ENCODE data around the gene ABCD1. TPM values are rescaled to one million over a fixed set of nuclear protein-coding genes. Genes with fewer than 3 reads are reported as not detected.
A peak's percentile ranks its signal among the peaks of the same experiment; 100 is the strongest.

ABCD1 gene
- polyA plus RNA-seq, 3 donors: 5.6 to 22.5 (median 5.8) TPM

GRCh38 chrX:153719238-153719637 lies 5.4 kb upstream of the ABCD1 start:
- peaks cover 42 to 58% of the 10 kb centered on the region in 2 donors for H3K36me3 Mint-ChIP-seq
- no peak for TF ChIP-seq CTCF (IDR thresholded peaks at IDR 0.05)
- Histone ChIP-seq H3K4me2 (replicated peaks; ENCODE audit: extremely low read depth, low read length, poor library complexity, severe bottlenecking) (no peak overlapping the region), H3K4me1 (ENCODE audit: control insufficient read depth in 1 of 2, insufficient read depth in 2 of 2, low read length in 2 of 2) (peaks cover 17 to 21% of the 10 kb centered on the region in 2 donors), H3K27ac (ENCODE audit: low read depth in 1 of 2, low read length in 2 of 2) (no peak overlapping the region), H3K36me3 (replicated peaks in 1 of 2; ENCODE audit: control insufficient read depth in 1 of 2, insufficient read depth in 2 of 2, low read length in 2 of 2) (peaks cover 39 to 62% of the 10 kb centered on the region in 2 donors), H3K27me3 (ENCODE audit: control insufficient read depth in 2 of 2, insufficient read depth in 2 of 2, low read length in 2 of 2) (no peaks in the 10 kb centered on the region), H2AFZ (ENCODE audit: insufficient read depth, low read depth, low read length, poor library complexity, severe bottlenecking) (no peak overlapping the region), H3K4me3 (replicated peaks in 1 of 3; ENCODE audit: low read depth in 2 of 3, low read length in 3 of 3) (no peak overlapping the region), H4K20me1 (ENCODE audit: insufficient read depth, low read length) (peaks cover 74% of the 10 kb centered on the region), H3K9me3 (replicated peaks in 1 of 2; ENCODE audit: control insufficient read depth in 1 of 2, insufficient read depth in 1 of 2, low read length in 2 of 2) (peaks cover 0 to 7% of the 10 kb centered on the region in 2 donors), H3K79me2 (ENCODE audit: insufficient read depth, low read length) (peaks cover 51% of the 10 kb centered on the region), H3K9ac (ENCODE audit: insufficient read depth, low read length, poor library complexity, severe bottlenecking) (no peak overlapping the region)
- intact Hi-C loops (cut with micrococcal nuclease): no loop called here
- H3K4me1 Mint-ChIP-seq: peaks cover 18% of the 10 kb centered on the region
- WGBS (ENCODE audit: insufficient coverage): no CpG with 5 or more reads among the region's 2 CpGs
- peaks cover 0 to 18% (median 1%) of the 10 kb centered on the region in 3 donors for H3K27me3 Mint-ChIP-seq (ENCODE audit: low read depth in 3 of 3)
- H3K27ac Mint-ChIP-seq: no peak overlapping the region
- H3K4me3 Mint-ChIP-seq: no peak overlapping the region
- H3K9me3 Mint-ChIP-seq: peaks cover 0 to 5% (median 0%) of the 10 kb centered on the region in 7 donors
- DNase-seq: no peak

- Mint-ChIP-seq H3K4me3 (no peak overlapping the region), H3K27me3 (ENCODE audit: low read depth in 3 of 3) (peaks cover 0 to 18% (median 1%) of the 10 kb centered on the region in 3 donors), H3K27ac (peak overlapping the region in 1 of 7 donors; percentile 60), H3K4me1 (peaks cover 14% of the 10 kb centered on the region), H3K36me3 (peaks cover 39 to 58% of the 10 kb centered on the region in 2 donors), H3K9me3 (peaks cover 0 to 6% (median 0%) of the 10 kb centered on the region in 7 donors)
- no peak overlapping the region for H3K4me3 ChIP-seq (replicated peaks in 1 of 3; ENCODE audit: low read depth in 2 of 3, low read length in 3 of 3)
- peaks cover 72% of the 10 kb centered on the region for H4K20me1 ChIP-seq (ENCODE audit: insufficient read depth, low read length)
- no peak overlapping the region for H3K9ac ChIP-seq (ENCODE audit: insufficient read depth, low read length, poor library complexity, severe bottlenecking)
- peaks cover 13 to 17% of the 10 kb centered on the region in 2 donors for H3K4me1 ChIP-seq (ENCODE audit: control insufficient read depth in 1 of 2, insufficient read depth in 2 of 2, low read length in 2 of 2)
- no peak for DNase-seq
- no peak overlapping the region for H2AFZ ChIP-seq (ENCODE audit: insufficient read depth, low read depth, low read length, poor library complexity, severe bottlenecking)
- WGBS (ENCODE audit: insufficient coverage): 100% methylated on average over 1 of the region's 2 CpGs
- peaks cover 51% of the 10 kb centered on the region for H3K79me2 ChIP-seq (ENCODE audit: insufficient read depth, low read length)
- peaks cover 0 to 7% of the 10 kb centered on the region in 2 donors for H3K9me3 ChIP-seq (replicated peaks in 1 of 2; ENCODE audit: control insufficient read depth in 1 of 2, insufficient read depth in 1 of 2, low read length in 2 of 2)
- no peaks in the 10 kb centered on the region for H3K27me3 ChIP-seq (ENCODE audit: control insufficient read depth in 2 of 2, insufficient read depth in 2 of 2, low read length in 2 of 2)
- no peak overlapping the region for H3K4me2 ChIP-seq (replicated peaks; ENCODE audit: extremely low read depth, low read length, poor library complexity, severe bottlenecking)
- no peak overlapping the region for H3K27ac ChIP-seq (ENCODE audit: low read depth in 1 of 2, low read length in 2 of 2)
- intact Hi-C loops (cut with micrococcal nuclease): loop anchor here in 1 of 2 donors (5.0 kb wide), 1 partner anchor 208 kb away; the partner anchor contains the start of gene ARHGAP4
- H3K36me3 ChIP-seq (replicated peaks in 1 of 2; ENCODE audit: control insufficient read depth in 1 of 2, insufficient read depth in 2 of 2, low read length in 2 of 2): peaks cover 36 to 57% of the 10 kb centered on the region in 2 donors
- TF ChIP-seq CTCF (IDR thresholded peaks at IDR 0.05): no peak
These were observed 5.0 kb upstream of the ABCD1 start for GRCh38 chrX:153719701-153720100.

All from CD14-positive monocyte (primary cell).